Astrocyte of the cerebellum (primary cell): ENCODE results near the gene LRP2BP.

Experiments
- DNase-seq: peaks from one replicate; pipeline ENCODE4 v3.0.0-alpha.2; 2011; ENCODE audit warnings: low read depth
- H3K4me3 ChIP-seq: 2 replicates; pipeline ENCODE4 v1.5.1; 2011; ENCODE audit warnings: mild to moderate bottlenecking, low read depth, low read length, moderate library complexity
- CTCF ChIP-seq: IDR thresholded peaks from 2 replicates; pipeline ENCODE4 v1.5.1; 2012; ENCODE audit warnings: low read length, low read depth, moderate library complexity, mild to moderate bottlenecking; ENCODE audit errors: missing control alignments
- in situ Hi-C: cut with HindIII; loops from 2 replicates; pipeline ENCODE4 v1.10.0; 2017; ENCODE audit warnings: low sequenced_read_pairs

The LRP2BP gene

GRCh38 chr4:185379326-185380295 lies 16.1 kb downstream of the LRP2BP start:
- TF ChIP-seq CTCF = no peak
- no peak for DNase-seq
- in situ Hi-C loops = no loop called here
- H3K4me3 ChIP-seq = no peak overlapping the region

GRCh38 chr4:185378264-185378663 lies 17.5 kb downstream of the LRP2BP start:
- in situ Hi-C loops = no loop called here
- no peak for DNase-seq
- H3K4me3 ChIP-seq = no peak overlapping the region
- no peak for TF ChIP-seq CTCF

GRCh38 chr4:185374573-185374972 lies 21.2 kb downstream of the LRP2BP start:
- no peak overlapping the region for H3K4me3 ChIP-seq
- in situ Hi-C loops = no loop called here
- no peak for TF ChIP-seq CTCF
- DNase-seq = no peak

- DNase-seq = no peak
- no peak for TF ChIP-seq CTCF
- H3K4me3 ChIP-seq = no peak overlapping the region
- in situ Hi-C loops = no loop called here
These were observed 21.7 kb downstream of the LRP2BP start for GRCh38 chr4:185374027-185374426.

GRCh38 chr4:185371702-185372101 lies 24.0 kb downstream of the LRP2BP start:
- TF ChIP-seq CTCF = no peak
- in situ Hi-C loops = no loop called here
- DNase-seq = no peak
- no peak overlapping the region for H3K4me3 ChIP-seq

GRCh38 chr4:185370268-185370949 lies 25.3 kb downstream of the LRP2BP start:
- H3K4me3 ChIP-seq = no peak overlapping the region
- in situ Hi-C loops = no loop called here

More at GRCh38 chr4:185370268-185370949, 25.3 kb downstream of the LRP2BP start:
- no peak for TF ChIP-seq CTCF
- no peak for DNase-seq
